HG03060 (cell line): ENCODE results near the gene PPP1R3C.

Source experiments
- ATAC-seq: cut with Tn5 transposase; IDR thresholded peaks from one replicate; pipeline ENCODE4 v1.9.1; 2021; ENCODE audit warnings: low read depth, moderate number of reproducible peaks; ENCODE audit not compliant: unreplicated experiment

PPP1R3C gene

DNA sequence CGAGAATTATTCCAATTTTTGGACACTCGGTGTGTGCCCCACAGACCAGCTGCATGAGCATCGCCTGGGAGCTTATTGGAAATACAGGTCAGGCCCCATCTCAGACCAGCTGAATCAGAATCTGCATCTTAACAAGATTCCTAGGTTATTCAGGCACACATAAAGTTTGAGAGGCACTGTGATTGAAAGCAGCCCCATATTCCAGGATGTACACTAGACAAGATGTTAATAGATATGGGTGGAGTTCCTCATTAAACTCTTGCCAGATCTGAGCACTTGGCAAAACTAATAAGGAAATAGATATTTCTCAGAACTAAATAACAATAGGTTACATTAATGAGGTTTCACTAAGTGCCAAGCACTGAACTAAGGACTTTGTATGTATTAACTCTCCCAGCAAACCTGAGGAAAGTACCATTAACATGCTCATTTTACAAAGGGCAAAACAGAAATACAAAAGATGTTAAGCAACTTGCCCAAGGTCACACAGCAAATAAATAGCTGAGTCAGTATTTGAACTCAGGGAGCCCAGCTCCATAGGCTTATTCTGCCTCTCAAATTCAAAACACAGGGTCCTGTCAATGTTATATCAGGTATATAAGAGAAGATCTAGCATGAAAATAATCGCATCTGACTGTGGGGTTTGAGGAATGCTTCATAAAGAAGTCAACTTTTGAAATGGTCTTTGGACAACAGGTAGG lies 29.9 kb downstream of the PPP1R3C start:
- no peak for ATAC-seq

DNA sequence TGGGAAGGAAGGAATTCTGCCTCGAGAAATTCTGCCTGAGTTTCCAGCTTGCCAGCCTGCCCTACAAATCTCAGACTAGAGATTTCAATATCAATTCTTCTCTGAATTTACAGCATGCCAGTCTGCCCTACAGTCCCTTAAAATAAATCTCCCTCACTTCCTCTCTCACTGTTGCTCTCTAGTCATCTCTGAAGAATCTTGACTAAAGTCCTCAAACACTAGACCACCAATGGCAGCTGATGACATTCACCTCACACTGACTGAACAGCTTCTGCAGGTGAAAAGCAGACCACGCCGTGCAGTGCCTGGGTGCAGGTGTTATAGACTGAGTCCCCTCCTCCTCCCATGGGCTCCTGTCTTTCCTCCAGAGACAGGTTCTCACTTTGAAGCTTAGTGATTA lies 30.4 kb downstream of the PPP1R3C start:
- ATAC-seq = no peak

DNA sequence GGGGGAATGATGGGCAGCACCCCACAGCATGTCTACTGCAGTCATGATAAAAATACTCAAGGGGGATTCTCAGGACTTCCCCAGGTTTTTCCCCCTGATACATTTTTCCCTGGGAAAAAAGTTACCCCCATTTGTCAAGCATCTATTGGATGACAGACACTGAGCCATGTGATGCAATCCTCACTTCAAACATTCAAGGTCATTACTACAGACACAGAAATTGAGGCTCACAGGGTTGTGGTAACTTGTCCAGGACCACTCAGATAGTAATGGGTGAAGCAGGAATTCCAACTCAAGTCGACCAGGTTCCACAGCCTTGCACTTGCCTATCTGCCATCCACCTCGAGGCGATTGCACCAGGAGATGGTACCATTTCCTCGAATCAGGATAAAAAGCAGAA lies 31.7 kb downstream of the PPP1R3C start:
- ATAC-seq = no peak

GRCh38 chr10:91598211-91598977 lies 34.5 kb downstream of the PPP1R3C start:
- ATAC-seq = no peak

DNA sequence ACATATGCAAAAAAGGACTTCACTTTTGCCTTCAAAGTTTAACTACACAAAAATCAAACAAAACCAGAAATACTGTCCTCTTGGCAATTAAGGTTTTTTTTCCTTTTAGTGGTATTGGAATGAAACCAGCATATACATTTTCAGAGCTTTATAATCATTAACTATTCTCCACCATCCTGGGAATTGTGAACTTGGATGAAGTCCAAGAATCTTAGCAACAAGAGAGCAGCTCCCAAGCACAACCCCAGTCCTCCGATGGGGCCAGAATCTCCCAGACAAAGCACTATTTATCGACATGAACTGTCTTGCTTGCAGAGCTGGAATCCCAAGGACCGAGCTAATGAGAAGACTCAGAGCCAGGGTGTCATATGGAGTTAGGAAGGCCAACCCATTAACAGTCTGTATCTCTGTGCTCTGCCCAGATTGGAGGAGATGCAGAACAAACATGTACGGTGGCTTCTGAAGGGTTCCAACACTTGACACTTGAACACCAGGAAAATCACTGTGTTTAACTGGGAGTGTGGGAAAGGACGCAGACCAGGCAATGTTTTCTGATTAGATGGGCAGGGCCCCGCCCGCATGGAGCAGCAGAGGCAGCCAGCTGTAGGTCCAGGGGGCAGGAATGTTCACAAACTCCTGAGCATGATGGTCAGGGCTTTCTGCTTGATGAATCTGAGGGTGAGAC lies 35.5 kb downstream of the PPP1R3C start:
- ATAC-seq = no peak

DNA sequence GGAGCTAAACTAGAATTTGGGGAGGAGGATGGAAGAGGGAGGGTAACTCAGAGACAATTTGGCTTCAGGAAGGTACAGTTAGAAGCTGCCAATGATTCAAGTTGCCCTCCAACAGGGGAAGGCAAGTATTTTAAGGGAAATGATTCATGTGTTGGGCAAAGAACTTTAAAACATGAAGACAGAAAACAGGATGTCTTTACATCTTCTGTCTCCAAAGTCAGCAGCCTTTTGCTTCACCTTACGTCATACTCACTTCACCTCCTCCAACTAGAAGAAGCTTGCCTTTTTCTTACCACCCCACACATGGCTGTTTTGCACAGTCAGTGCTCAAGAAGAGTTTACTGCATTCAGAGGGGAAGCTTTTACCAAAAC lies 36.1 kb downstream of the PPP1R3C start:
- no peak for ATAC-seq

- no peak for ATAC-seq
Measured at GRCh38 chr10:91593834-91594233, 39.0 kb downstream of the PPP1R3C start.

DNA sequence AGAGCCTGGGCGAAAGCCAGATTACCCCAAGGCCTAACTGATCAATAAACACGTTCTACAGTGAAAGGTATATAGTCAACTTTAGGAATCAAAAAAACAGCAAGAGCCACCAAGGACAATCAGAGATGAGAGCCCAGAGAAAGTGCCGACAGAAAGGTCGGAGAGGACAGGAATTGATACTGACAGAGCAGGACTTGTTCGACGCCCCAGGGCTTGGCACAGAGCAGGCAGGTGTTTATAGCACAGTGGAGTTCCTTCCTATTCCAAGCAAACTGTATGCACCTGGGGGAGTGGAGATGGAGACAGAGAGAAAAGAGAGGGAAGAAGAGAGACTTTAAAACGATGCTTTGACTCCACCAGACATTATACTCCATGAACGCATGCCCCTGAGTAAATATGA lies 39.5 kb downstream of the PPP1R3C start:
- ATAC-seq = no peak

GRCh38 chr10:91592266-91592975 lies 40.5 kb downstream of the PPP1R3C start:
- no peak for ATAC-seq

- no peak for ATAC-seq
Measured at GRCh38 chr10:91591797-91592174, 41.1 kb downstream of the PPP1R3C start.

- ATAC-seq = no peak
Measured at GRCh38 chr10:91590904-91591796, 41.7 kb downstream of the PPP1R3C start.

DNA sequence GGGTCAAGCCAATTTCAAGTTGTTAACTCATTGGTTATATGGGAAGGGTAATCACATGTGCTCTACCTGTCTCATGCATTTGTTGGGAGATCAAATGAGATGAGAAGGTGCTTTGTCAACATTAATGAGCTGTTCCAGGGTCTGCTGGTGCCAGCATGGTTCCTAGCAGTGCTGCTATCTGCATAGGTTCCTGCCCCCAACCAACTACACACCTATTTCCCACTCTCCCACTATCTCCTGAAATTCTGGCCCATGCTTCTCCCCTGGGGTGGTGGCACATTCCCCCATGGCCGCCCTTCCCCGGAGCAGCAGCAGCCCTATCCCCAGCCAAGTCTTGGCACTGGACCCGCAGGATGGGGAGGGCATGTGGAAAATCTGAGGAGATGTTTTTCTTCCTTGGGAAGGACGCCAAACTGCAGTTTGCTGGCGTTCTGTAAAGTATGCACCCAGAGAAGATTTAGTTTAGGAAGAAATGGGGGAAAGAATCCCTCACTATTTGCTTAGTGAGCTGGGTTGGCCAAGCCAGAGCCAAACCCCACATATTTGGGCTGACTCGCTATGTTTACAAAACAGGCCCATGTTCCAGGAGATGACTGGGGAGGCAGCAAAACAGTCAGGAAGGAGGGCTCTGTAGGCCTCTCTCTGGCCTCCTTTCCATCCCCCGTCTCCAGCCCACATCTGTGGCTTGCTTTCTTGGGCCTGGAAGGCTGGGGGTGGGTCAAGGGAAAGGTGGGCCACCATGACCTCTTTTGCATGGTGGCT lies 42.5 kb downstream of the PPP1R3C start:
- ATAC-seq = no peak

DNA sequence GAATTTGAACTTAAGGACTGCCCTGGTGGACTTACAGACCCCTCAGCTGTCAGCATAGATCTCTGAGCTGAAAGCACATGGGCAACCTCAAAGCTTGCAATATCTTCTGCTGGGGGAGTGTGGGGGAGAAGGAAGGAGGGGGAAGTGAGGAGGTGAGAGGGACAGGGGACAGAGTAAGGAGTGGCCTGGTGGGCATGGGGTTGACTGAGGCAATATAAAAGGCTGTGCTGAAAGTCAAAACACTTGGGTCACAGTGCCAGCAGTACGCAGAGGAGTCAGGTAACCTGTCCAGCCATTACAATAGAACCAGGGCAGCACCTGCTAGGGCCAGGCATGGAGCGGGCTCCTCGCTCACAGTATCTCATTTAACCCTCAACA lies 43.2 kb downstream of the PPP1R3C start:
- no peak for ATAC-seq

DNA sequence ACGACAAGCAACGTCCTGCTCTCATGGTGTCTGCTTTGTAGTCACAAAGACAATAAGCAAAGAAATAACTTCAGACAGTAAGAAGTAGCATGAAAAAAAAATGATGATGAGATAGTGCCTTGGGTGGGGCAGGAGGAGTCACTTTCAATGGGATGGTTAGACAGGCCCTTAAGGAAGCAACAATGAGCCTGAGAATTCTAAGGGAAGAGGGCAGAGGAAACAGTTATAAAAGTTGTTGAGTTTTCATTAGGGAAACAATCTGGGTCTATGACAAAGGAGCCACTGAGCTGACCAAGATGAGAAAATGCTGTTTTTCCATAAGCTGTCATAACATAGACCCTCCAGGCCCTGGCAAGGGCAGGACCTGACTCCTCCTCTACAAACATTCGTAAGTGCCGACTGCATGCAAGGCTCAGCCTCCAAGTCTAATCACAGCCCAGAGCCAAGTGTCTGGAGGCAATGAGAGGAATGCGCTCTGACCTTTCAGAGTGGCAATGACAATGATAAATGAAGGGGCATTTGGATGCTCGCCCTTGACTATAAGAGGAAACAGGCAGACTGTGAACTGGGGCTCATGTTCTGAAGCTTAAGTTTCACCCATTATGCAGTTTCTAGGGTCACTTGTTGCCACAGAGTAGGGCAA lies 43.7 kb downstream of the PPP1R3C start:
- no peak for ATAC-seq

DNA sequence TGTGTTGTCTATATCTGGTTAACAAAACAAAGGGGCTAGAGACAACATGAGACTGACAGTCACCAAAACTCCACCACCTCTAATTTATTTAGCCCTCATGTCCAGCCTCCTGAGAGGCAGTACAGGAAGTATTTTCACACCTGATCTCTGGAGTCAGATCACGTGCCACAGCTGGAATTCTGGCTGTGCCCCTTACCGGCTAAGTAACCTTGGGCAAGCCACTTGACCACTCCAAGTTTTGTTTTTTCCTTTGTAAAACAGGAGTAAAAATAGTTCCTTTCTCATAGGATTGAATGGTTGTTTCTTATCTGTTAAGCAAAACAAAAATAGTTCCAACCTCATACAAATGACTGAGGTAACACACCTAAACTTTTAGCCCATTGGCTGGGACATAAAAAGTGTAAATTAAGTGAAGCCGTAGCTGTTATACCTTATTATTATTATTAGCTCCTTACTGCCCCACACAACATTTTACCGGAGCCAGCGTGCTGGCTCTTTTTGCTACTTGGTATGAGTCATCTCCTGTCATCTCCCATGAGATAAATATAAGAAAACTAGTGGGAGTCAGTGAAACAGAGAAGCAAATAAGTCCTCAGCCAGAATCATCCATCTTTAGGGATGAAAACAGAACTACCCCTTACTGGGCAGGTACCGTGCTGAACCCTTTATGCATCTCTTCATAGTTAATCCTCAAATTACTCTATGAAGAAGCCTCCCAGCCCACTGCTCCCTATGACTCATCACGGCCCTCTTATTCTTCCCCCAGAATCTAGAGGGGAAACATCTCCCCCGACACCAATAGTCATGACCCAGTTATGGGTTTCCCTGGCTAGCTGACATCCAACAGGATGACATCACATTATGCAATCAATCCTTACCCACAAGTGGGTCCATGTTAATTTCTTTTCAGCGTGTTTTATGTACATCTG lies 44.9 kb downstream of the PPP1R3C start:
- ATAC-seq = no peak

DNA sequence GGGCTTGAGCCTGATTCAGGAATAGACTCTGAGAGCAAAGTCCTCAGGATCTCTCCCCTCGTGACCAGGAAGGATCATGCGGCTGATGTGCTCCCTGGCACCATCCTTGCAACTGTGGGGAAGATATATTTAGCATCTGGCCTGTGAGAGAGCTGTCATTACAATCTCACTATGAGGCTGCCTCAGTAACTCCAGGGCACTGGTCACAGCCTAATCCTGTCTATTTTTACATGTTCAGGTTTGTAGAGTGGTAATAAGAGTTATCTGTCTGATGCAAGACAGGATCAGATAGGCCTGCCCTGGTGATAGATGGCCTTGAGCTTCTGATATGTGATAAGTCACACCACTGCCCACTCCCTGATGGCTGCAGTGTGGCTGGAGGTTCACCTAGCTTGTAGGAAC lies 50.7 kb downstream of the PPP1R3C start:
- no peak for ATAC-seq

DNA sequence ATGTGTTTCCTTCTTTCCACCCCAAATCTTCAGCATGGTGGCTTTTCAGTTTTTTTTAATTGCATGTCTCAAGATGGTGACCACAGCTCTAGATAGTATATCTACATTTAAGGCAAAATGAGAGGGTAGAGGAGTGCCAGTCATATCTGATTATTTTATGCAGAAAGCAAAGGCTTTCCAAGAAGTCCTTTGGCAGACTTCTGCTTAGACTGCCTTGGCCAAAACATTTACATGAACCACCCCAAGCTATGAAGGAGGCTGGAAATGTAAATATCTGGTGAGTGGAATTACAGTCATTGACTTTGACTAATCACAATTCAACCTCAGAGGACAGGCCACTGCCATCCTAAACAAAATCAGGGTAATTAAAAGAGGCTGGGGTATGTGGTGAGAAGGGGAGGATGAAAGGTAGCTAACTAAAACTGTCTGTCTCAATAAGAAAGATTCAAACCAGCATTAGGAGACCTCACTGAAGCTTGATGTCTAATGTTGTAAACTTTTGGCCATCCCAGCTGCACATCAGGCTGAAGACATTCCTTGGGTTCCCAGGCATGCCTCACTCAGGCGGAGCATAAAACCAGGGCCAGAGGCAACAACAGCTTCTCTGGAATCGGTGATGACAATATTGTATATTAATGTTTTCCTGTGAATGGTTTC lies 53.4 kb downstream of the PPP1R3C start:
- no peak for ATAC-seq
